GM10248 (cell line): Measurements from ENCODE around the gene TYRO3.

ENCODE experiments used
- CTCF ChIA-PET: fragments of 300-600 bp; sonication (Branson Sonifier 250); formaldehyde crosslinking; extraction: SDS; loops from one replicate; lab custom pipeline; 2021; ENCODE audit warnings: antibody characterized with exemption; lab: Yijun Ruan, JAX
- POLR2A ChIA-PET: fragments of 350-650 bp; sonication (Branson Sonifier 250); formaldehyde crosslinking; extraction: SDS; loops from one replicate; lab custom pipeline; 2020; ENCODE audit warnings: antibody characterized with exemption; lab: Yijun Ruan, JAX
- DNase-seq: peaks from one replicate; pipeline ENCODE4 v3.0.0; 2012; ENCODE audit errors: extremely low spot score
- TF ChIP-seq, protein P1 (sequence below): IDR thresholded peaks from 2 replicates; pipeline ENCODE4 v1.5.1; 2012; ENCODE audit warnings: mild to moderate bottlenecking, low read depth; ENCODE audit errors: extremely low read depth, missing control alignments, control extremely low read depth

Gene TYRO3

DNA sequence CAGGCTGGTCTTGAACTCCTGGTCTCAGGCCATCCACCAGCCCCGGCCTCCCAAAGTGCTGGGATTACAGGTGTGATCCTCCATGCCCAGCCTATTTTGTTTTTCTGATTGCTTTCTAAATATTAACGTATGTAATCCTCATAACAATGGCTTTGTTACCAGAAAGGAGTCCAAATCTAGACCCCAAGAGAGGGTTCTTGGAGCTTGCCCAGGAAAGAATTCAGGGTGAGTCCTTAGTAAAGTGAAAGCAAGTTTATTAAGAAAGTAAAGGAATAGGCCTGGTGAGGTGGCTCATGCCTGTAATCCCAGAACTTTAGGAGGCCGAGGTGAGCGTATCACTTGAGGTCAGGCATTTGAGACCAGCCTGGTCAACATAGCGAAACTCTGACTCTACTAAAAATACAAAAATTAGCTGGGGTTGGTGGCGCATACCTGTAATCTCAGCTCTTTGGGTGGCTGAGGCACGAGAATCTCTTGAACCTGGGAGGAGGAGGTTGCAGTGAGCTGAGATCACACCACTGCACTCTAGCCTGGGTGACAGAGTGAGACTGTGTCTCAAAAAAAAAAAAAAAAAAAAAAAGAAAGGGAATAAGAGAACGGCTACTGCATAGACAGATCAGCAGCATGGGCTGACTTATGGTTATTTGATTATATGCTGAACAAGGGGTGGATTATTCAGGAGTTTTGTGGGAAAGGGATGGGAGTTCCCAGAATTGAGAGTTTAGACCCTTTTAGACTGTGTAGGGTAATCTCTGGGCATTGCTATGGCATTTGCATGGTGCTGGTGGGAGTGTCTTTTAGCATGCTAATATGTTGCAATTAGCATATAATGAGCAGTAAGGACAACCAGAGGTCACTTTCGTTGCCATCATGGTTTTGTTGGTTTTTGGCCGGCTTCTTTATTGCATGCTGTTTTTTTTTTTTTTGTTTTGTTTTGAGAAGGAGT lies 36.1 kb downstream of the TYRO3 start:
- TF ChIP-seq, protein P1, sequence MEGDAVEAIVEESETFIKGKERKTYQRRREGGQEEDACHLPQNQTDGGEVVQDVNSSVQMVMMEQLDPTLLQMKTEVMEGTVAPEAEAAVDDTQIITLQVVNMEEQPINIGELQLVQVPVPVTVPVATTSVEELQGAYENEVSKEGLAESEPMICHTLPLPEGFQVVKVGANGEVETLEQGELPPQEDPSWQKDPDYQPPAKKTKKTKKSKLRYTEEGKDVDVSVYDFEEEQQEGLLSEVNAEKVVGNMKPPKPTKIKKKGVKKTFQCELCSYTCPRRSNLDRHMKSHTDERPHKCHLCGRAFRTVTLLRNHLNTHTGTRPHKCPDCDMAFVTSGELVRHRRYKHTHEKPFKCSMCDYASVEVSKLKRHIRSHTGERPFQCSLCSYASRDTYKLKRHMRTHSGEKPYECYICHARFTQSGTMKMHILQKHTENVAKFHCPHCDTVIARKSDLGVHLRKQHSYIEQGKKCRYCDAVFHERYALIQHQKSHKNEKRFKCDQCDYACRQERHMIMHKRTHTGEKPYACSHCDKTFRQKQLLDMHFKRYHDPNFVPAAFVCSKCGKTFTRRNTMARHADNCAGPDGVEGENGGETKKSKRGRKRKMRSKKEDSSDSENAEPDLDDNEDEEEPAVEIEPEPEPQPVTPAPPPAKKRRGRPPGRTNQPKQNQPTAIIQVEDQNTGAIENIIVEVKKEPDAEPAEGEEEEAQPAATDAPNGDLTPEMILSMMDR, result no peak
- CTCF ChIA-PET, result interaction anchor here (0.9 to 3.2 kb wide), 5 partner anchors 9 to 489 kb away, joined by 3 to 18 read pairs (median 4); no protein-coding TSS in a partner anchor
- DNase-seq, result no peak
- POLR2A ChIA-PET, result no interaction called here

GRCh38 chr15:41596972-41597371 lies 38.0 kb downstream of the TYRO3 start:
- CTCF ChIA-PET, result interaction anchor here (1.1 to 1.7 kb wide), 4 partner anchors 11 to 99 kb away, joined by 3 to 7 read pairs (median 4); no protein-coding TSS in a partner anchor
- TF ChIP-seq, protein P1, result no peak
- POLR2A ChIA-PET, result interaction anchor here (0.6 to 0.7 kb wide), 3 partner anchors 103 to 271 kb away, joined by 3 to 4 read pairs (median 3); no protein-coding TSS in a partner anchor
- peak; percentile 4 for DNase-seq

GRCh38 chr15:41597787-41598186 lies 38.8 kb downstream of the TYRO3 start:
- DNase-seq, result peak; percentile 3
- ChIA-PET CTCF (interaction anchor here (1.3 to 1.7 kb wide), 2 partner anchors 15 to 131 kb away, joined by 4 read pairs; no protein-coding TSS in a partner anchor), POLR2A (no interaction called here)
- TF ChIP-seq, protein P1, result no peak

DNA sequence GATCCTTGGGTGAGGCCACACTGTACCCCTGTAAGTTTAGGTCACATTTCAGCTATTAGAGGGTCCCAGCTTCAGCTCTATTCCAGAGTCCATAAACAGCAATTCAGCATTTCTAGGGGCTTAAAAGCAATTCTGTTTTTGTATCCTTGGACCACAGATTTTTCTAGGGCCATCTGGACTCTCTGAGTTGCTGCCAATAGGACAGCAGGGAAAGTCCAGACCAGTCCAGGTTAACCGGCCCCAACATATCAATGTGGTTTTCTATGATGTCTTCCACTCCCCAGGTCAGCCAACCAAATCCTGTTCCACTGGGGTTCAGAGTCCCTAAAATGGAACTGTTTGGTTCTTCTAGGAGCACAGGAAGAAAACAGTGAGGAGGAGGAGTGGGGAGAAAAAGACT lies 40.0 kb downstream of the TYRO3 start:
- POLR2A ChIA-PET, result no interaction called here
- CTCF ChIA-PET, result interaction anchor here (1.3 kb wide), 1 partner anchor 133 kb away, joined by 4 read pairs; no protein-coding TSS in a partner anchor
- TF ChIP-seq, protein P1, result no peak

GRCh38 chr15:41603411-41603935 lies 44.5 kb downstream of the TYRO3 start:
- no peak for DNase-seq
- TF ChIP-seq, protein P1, result no peak
- CTCF ChIA-PET, result interaction anchor here (0.7 to 3.5 kb wide), 38 partner anchors 9 to 1050 kb away, joined by 3 to 39 read pairs (median 4); partner anchors contain the start of gene MGA
- POLR2A ChIA-PET, result no interaction called here

More for the DNA sequence above, 40.0 kb downstream of the TYRO3 start:
- no peak for DNase-seq
